Hematopoietic multipotent progenitor cell treated with erythropoietin and hydrocortisone succinate and interleukin-3 and kit ligand, for 15 days (in vitro differentiated cells): ENCODE results near the gene TRIM69.
A peak's percentile ranks its signal among the peaks of the same experiment; 100 is the strongest.
"Not testable (repeated sequence)": the region's sequence is repeated elsewhere in the genome, so short reads cannot be mapped to it uniquely, and the experiment has no call there.

Experiments
- DNase-seq: peaks from one replicate; pipeline ENCODE4 v3.0.0-alpha.2; 2015; ENCODE audit warnings: low spot score

Gene TRIM69

GRCh38 chr15:44715797-44716334, 20.5 kb upstream of the TRIM69 start:
- DNase-seq: no peak

DNA sequence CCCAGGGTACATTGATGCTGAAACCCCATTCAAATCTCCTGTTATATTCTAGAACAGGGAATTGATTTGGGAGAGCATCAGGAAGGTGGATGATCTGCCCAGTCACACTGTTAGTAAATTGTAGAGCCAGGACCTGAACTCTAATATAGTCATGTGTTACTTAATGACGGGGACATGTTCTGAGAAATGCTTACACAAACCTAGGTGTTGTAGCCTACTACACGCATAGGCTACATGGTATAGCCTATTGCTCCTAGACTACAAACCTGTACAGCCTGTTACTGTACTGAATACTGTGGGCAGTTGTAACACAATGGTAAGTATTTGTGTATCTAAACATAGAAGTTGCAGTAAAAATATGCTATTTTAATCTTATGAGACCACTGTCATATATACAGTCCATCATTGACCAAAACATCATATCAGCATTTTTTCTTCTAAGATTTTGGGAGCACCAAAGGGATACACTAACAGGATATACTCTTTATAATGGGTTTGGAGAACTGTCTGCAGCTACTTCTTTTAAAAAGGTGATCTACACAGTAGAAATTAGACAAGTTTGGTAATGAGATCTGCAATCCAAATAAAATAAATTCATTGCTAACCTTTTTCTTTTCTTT, 19.2 kb upstream of the TRIM69 start:
- no peak for DNase-seq

- DNase-seq: no peak
Observed at GRCh38 chr15:44718180-44718926, 18.0 kb upstream of the TRIM69 start.

- no peak for DNase-seq
Observed at GRCh38 chr15:44718927-44719292, 17.4 kb upstream of the TRIM69 start.

DNA sequence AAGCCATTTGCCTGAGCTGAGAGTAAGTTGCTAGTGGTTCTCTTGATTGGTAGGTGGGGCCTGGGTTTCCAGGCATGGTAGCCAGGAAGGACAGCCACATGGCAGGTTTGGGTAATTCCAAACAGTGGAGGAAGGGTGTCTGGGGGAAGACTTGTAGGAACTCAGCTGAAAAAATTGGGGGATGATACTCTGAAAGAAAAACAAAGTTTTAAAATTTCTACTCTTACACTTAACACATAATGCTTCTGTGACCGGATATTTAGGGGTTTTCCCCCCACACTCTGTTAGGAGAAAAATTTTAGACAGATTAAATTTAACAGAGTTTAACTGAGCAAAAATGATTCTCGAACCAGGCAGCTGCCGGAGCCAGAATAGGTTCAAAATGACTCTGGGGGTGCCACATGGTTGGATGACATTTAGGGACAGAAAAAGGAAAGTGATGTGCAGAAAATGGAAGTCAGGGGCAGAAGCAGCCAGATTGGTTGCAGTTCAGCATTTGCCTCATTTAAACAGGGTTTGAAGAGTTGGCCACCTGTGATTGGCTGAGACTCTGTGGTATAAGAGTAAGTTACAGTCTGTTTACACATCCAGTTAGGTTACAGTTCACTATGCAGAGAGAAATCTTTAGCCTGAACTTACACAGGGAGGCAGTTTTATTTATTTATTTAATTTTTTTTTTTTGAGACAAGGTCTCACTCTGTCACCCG, 16.9 kb upstream of the TRIM69 start:
- no peak for DNase-seq

DNA sequence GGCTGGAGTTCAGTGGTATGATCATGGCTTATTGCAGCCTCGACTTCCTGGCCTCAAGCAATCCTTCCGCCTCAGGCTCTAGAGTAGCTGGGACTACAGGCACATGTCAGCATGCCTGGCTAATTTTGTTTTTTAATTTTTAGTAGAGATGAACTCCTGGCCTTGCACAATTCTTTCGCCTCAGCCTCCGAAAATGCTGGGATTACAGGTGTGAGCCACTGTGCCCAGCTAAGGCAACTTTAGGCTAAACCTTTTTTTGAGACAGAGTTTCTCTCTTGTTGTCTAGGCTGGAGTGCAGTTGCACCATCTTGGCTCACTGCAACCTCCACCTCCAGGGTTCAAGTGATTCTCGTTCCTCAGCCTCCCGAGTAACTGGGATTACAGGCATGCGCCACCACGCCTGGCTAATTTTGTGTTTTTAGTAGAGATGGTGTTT, 16.3 kb upstream of the TRIM69 start:
- not testable (repeated sequence) for DNase-seq

DNA sequence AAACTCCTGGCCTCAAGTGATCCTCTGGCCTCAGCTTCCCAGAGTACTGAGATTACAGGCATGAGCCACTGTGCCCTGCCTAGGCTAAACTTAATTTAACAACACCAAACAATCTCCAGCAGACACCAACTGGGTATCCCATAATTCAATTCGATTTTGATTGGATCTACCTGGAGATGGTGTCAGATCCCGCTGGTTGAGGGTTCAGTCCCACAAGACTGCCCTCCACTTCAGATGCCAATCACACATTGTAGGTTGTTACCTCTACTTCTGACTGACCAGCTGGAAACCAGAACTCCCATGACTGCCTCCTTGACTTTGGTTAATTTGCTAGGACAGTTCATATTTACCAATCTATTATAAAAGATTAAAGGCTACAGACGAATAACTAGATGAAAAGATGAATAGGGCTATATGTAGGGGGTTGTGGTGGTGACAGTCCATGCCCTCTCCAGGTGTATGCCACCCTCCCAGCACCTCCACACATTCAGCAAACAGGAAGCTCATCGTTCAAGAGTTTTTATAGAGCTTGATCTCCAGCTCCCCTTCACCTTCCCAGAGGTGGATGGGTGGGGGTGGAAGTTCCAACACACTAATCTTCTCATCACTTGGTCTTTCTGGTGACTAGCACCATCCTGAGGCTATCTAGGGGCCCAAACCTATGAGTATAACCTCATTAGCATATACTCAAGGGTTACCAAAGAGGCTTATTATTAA, 15.7 kb upstream of the TRIM69 start:
- DNase-seq: no peak

GRCh38 chr15:44722011-44722410, 14.3 kb upstream of the TRIM69 start:
- no peak for DNase-seq

- no peak for DNase-seq
Observed at GRCh38 chr15:44726136-44726535, 10.2 kb upstream of the TRIM69 start.

GRCh38 chr15:44726568-44727484, 9.5 kb upstream of the TRIM69 start:
- no peak for DNase-seq

- no peak for DNase-seq
Observed at GRCh38 chr15:44727485-44728231, 8.7 kb upstream of the TRIM69 start.

DNA sequence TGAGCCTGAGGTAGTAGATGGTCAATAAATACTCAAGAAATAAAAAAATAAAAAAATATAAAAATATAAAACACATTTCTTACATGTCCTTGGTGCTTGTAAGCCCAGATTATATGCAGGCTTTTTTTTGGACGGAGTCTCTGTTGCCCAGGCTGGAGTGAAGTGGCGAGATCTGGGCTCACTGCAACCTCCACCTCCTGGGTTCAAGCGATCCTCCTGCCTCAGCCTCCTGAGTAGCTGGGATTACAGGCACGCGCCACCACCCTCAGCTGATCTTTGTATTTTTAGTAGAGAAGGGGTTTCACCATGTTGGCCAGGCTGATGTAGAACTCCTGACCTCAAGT, 8.1 kb upstream of the TRIM69 start:
- not testable (repeated sequence) for DNase-seq

DNA sequence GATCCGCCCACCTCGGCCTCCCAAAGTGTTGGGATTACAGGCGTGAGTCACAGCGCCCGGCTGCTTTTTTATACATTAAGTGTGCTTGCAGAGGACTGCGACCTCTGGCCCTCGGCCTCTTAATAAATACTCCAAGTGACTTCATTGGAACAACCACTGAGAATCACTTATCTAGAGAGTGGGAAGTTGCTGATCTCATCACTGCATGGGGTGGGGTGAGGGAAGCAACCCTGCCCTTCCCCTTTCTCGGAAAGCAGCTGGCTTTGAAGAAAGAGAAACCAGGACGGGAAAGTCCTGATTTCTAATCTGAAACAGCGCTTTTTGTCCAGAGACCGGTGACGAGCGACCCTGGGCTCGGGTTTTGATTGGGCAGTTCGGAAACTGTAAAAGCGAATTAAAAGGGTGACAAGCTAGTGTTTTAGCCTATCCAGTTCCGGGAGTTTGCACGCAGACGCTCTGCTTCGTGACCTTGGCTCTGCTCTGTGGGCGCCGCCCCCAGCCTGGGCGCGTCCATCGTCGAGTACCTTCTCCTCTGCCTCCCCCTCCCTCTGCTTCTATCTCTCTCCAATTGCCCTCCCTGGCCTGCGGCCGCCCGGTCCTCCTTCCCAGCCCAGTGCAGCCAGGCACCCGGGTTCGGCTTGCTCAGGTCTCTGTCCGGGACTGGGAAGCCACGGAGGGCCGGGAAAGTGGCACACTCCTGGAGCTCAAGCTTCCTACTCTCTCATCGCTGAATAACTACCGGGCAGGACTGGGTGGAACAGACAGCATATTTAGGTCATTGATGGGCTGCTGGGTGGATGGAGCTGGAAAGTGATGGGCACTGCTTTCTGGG, 7.5 kb upstream of the TRIM69 start:
- DNase-seq: peak; percentile 83

DNA sequence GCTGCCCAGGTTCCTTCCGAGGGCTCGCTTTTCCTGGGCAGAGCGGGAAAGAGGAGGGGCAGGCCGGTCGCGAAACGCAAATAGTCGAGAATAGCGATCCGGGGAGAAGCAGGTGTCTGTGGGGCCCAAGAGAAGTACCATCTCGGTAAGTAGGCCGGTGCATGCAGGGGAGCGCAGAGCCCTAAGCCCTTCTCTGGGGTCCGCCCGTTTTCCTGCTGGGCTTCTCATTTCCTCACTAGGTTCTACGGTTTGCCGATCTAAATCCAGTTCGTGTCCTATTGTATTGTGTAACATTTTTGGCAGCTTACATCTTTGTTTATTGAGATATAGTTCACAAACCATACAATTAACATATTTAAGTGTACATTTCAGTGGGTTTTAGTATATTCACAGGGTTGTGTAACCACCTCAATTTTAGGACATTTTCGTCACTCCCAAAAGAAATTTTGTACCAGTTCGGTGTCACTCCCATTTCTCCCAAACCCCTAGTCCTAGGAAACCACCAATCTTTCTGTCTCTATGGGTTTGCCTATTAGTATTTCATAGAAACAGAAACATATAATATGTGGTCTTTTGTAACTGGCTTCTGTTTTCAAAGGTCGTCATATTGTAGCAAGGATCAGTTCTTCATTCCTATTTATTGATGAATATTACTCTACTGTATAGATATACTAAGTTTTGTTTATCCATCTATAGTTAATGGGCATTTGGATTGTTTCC, 6.8 kb upstream of the TRIM69 start:
- no peak for DNase-seq

DNA sequence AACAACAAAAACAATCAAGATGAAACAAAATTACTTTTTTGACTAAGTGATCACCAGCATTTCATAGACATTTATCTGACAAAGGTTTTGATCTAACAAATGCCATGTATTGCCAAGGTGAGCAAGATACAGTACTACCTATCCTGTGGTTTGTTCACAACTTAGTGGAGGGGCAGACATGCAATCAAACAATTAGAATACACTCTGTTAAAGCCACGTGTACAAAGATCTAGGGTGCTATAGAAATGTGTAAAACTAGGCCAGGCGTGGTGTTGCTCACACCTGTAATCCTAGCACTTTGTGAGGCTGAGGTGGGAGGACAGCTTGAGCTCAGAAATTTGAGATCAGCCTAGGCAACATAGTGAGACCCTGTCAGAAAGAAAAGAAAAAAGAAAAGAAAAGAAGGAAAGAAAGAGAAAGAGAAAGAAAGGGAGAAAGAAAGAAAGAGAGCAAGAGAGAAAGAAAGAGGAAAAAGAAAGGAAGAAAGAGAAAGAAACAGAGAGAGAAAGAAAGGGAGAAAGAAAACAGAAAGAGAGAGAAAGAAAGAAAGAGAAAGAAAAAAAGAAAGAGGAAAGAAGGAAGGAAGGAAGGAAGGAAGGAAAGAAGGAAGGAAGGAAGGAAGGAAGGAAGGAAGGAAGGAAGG, 1.4 kb upstream of the TRIM69 start:
- DNase-seq: no peak

DNA sequence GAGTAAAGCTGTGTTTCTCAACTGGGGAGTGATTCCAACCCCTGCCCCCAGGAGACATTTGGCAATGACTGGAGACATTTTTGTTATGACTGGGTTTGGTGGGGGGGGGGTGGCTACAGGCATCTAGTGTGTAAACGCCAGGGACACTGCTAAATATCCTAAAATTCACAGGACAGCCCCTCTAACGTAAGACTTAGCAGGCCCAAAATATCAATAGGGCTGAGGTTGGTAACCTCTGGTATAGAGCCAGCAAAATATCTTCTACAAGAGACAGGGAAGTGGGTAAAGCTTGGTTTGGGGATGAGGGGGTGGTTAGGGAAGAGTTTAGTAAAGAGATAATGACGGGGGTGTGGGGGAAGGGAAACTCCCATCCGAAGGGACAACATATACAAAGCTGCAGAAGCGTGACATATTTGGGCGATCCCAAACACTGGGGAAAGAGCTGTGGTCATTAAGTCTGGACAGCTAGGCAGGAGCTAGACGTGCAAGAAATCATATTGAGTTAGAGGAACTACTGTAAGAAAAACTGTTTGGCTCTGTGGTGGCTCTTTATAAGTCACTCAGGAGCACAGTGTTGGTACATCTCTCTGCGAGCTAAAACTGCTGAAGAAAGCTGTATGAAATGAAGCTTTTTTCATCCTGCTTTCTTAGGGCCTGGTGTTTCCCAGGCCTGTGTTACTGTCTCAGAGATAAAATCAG, 697 bp upstream of the TRIM69 start:
- DNase-seq: no peak

- DNase-seq: peak; percentile 72
Observed at GRCh38 chr15:44738340-44738984, 2.1 kb downstream of the TRIM69 start.
